HL-60/S4 treated with phorbol 12-myristate 13-acetate at 8.2 ng/mL for 4 days and 3 days (cell line): Measurements from ENCODE around the gene REM1.

Experiments used
- in situ Hi-C: fragments of 300-500 bp; cut with MboI; formaldehyde crosslinking; loops from 2 replicates; pipeline ENCODE4 v1.15.0; 2022; ENCODE audit warnings: low sequenced_read_pairs

Gene REM1

DNA sequence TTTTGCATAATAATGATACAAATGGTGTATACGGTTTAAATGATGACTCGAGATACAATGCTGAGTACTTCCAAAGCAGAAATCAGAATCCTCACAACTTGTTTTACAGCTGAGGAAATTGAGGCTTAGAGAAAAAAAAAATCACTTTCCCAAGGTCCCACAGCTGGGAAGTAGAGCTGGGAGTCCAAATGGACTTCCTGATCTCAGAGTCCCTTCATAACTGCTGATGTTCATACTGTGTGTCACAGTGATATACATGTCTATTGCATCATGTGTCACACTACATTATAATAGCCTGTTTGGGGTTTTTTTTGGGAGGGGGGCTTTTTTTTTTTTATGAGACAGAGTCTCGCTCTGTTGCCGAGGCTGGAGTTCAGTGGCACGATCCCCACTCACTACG is 47.6 kb downstream of the REM1 start:
- in situ Hi-C loops = no loop called here

- in situ Hi-C loops = no loop called here
Measured at GRCh38 chr20:31523361-31524283, 48.5 kb downstream of the REM1 start.

DNA sequence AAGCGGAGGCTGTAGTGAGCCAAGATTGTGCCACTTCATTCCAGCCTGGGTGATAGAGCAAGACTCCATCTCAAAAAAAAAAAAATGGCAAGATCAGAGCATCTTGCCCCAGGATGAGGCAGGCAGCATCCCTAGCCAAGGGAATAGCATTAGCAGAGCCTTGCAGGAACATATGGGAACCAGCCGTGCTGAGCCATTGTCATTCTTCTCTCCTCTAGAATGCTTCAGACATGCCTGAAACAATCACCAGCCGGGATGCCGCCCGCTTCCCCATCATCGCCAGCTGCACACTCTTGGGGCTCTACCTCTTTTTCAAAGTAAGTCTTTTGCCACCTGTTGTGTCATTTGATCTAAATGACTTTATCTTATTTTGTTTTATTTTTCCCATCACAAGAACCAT is 52.2 kb downstream of the REM1 start:
- in situ Hi-C loops = no loop called here
